NCI-H2227 (cell line): ENCODE results near the gene SGSM1.

Experiments
- DNase-seq: peaks from one replicate; lab custom pipeline; 2025; ENCODE audit not compliant: unreplicated experiment; lab: John Stamatoyannopoulos, UW

Gene SGSM1

DNA sequence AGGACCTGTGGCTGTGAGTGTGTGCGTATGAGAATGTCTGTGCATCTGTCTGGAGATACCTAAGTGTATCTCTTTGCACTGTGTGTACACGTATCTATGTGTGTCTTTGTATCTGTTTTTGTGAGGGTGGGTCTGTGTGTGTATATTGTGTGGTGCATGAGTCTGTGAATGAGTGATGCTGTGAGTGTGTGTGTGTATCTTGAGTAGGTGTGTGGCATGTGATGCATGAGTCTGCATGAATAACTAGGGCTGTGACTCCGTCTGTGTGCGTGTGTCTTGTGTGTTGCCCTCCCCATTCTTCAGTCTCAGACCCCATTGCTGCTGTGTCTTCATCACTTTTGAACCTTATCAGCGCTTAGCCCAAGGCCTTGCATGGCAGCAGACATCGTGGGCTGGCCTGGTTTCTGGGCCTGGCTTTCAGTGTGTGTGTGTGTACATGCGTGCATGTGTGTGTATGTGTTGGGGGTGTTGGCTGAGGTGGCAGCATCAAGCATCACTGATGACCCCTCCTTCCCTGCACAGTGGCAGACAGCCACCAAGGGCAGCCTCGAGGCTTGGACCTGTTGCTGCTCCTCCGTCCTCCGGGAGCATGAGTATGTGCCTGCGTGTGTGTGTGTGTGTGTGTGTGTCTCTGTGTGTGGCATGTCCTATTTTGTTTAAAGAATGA lies 1.4 kb downstream of the SGSM1 start:
- DNase-seq: peak; percentile 51

DNA sequence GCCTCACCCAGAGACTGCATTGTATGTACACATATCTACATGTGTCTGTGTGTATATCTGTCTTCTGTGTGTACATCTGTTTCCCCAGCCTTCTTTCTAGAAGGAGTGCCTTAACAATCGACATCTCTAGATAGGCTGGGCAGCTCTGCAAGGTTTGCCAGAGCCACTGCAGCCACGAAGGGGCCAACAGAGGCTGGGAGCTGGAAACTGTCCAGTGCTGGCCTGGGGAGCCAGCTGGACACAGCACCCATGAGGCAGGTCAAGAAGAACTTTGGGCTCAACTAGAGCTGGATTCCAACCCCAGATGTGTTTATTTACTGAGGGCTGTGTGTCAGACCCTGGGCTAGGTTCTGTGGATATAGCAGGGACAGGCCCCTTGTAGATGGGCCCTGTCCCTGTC lies 3.3 kb downstream of the SGSM1 start:
- DNase-seq: no peak

DNA sequence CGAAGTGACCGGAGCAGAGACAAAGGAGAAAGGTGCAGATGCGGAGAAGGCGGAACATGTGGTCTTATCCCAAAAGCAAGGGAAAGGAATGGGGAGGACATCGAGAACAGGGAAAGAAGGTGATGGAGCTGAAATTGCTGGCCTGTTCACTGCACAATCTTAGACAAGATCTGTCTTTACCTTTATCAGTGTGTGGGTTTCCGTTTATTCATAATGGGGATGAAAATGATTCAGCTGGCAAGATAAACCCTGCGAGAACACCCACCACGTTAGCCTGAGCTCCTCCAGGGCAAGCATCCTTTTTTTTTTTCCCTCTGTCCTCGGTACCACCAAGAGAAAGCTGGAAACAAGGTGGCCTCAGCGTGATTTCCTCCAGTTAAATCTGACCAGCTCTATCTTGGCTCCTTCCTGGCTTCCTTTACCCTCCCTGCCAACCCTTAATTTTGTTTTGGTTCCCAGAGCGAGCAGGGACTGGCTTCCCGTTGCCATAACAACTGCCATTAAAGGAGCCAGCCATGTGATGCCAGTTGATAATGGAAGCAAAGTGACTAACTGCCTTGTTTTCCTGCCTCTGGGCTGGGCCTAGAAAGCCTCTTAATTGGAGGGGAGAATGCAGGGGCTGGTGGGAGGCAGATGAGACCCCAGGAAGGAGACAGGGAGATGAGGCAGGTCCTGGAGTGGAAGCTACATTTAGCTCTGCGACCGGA lies 4.2 kb downstream of the SGSM1 start:
- DNase-seq: peak; percentile 84

DNA sequence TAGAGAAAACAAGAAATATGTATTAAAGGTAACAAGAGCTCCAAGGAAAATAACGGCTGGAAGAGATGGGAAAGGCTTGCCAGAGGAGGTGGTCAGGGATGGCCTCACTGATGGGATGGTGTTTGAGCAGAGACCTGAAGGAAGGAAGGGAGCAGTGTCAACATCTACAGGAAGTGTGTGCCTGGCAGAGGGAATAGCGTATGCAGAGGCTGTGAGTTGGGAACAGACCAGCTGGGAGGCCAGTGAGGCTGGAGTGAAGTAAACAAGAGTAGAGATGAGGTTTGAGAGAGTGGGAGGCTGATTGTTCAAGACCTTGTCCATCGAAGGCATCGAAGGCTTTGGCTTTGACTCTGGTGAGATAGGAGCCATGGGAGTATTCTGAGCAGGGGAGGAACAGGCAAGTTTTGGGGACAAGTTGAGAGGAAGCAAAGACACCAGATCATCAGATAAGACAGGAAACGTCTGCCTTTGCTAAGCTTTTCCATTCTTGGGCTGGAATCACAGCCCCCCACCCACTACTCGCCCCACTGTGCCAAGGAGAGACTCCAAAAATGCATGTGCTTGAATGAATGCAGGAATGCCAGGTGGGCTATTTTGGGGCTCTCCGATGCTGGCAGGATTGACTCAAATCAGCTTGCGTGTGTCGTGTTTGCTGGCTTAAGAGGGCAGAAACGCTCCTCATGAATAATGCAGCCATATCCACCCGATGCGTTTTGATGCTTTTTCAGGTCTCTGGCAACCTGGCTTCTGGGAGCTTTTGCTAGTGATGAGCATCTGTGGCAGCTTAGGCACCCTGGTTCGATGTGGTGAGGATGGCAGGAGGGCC lies 7.2 kb downstream of the SGSM1 start:
- no peak for DNase-seq

DNA sequence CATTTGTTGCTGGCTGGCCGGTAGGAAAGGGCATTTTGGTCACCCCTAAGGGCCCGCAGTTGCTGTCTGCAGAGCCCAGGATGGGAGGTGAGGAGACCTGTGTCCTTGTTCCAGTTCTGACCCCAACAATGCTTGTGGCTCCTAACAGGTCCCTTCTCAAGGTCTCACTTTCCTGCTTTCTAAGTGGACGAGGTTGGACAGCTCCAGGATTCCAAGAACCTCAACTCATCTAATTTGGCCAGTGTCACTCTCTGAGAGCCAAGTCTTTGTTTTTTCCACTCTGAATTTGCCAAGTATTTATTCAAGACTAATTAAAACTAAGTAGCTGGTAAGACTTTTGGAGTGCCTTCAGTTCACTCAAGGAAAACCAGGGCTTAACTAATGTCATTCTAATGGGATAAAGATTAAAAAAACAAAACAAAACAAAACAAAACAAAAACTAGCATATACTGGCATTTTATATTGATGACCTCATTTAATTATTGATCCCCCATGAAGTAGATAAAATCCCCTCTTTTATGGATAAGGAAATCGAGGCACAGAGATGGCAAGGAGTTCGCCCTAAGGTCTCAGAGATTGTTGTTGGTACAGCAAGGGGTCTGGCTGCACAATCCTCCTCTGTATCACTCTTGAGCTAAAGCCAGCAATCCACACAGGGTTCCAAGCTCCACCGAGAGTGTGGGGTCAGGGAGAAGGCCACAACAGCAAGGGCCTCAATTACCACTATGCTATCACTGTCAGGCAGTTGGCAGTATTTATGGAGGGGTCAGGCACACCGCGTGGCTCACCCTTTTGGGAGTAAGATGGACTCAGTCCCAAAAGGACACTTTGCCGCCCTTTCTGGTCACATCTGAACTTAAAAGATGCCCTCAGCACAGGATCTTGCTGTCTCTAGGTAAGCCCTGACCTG lies 8.1 kb downstream of the SGSM1 start:
- DNase-seq: no peak

DNA sequence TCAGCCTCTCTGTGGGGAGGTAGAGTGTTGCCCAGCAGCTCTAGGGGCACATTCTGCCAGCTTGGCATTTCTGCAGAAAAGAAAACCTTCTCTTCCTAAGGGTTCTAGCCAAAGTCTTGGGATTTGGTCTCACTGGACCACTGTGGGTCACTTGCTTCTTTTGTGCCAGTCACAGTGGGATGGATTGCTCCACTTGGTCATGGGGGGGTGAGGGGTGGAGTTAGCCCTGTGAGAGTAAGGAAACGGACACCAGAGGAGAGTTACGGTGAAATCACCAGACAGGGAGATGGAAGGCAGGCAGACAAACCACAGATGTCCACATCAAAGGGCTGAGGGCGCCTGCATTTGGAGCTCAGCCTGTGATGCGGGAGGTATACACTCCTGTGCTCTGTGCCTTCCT lies 10.8 kb downstream of the SGSM1 start:
- no peak for DNase-seq

DNA sequence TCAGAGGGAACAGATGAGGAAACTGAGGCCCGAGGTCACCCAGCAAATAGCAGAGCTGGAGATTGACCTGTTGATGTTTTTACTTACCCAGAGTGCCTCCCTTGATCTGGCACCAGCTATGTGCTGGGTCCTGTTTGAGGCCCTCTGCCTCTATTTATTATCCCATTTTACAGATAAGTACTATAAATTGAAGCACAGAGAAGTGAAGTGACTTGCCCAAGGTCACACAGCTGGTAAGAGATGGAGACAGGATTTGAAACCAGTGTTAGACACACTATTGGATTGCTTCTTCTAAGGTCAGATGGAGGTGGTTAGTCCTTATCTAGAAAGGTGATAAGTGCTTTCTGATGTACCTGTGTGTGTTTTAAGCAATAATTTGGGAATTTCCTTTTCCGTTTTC lies 13.5 kb downstream of the SGSM1 start:
- DNase-seq: no peak

DNA sequence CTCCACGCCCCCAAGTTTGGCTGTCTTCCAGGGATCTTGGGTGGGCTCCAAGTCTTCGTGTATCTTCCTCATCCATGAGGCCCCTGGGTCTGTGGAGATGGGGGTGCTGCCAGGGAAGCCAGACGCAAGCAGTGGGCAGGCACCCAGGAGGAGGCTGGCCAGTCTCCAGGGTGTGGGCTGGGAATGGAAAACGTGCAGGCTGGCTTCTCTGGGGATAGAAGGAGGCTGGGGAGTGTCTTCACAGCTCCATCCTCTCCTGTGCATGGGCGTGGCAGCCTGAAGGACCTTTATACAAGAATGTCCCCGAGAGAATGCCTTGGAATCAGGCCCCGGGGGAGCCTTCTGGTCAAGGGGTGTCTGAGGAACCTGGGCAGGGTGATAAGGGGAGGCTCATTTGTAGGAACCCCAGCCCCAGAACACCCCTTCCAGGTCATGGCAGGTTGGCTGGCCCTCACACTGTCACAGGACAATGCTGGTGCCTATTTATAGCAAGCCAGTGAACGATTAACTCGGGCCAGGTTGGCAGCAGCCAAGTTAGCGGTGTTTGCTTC lies 14.0 kb downstream of the SGSM1 start:
- no peak for DNase-seq

DNA sequence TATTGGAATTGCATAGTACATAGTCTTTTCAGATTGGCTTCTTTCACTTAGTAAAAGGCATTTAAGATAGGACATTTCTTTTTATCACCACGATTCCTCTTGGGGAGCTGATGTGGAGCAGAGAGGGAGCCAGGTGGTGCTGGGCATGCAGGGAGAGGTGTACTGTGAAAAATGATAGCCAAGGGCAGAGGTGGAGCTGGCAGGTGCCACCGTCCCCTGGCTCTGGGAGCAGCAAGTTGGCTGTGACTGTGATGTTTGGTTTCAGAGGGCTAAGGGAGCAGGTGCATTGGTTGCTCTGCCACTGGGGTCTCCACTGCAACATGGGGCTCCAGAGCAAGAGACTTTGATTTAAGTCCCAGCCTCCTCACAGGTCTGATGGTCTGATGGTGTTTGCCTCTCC lies 16.5 kb downstream of the SGSM1 start:
- DNase-seq: no peak

DNA sequence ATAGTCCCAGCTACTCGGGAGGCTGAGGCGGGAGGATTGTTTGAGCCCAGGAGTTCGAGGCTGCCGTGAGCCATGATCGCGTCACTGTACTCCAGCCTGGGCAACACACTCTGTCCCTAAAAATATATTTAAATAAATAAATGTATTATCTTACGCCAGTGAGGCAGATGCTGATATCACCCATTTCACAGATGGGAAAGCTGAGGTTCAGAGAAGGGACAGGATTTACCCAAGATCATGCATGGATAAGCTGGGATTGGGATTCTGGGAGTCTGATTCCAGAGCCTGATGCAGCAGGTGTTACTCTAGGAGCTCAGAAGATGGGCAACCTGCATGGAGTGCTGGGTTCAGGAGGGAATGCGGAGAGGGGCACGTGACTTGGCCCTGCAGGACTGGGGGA lies 17.8 kb downstream of the SGSM1 start:
- no peak for DNase-seq

DNA sequence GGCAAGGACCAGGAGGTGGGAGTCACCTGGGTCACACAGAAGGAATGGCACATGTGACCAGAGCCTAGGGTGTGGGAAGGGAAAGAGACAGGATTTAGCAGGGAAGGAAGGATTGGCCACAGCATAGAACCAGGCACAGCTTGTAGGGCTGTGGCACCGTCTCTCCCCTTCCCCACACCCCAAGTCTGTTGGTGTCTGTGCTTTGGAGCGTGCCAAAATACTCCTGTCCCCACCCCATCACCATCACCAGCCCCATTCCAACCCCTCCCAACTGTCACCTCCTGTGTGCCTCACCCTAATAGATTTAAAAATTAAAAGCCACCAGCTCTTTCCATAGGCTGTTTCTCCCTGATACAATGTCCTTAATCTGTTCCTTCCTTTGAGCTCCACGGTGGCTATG lies 18.2 kb downstream of the SGSM1 start:
- DNase-seq: no peak

DNA sequence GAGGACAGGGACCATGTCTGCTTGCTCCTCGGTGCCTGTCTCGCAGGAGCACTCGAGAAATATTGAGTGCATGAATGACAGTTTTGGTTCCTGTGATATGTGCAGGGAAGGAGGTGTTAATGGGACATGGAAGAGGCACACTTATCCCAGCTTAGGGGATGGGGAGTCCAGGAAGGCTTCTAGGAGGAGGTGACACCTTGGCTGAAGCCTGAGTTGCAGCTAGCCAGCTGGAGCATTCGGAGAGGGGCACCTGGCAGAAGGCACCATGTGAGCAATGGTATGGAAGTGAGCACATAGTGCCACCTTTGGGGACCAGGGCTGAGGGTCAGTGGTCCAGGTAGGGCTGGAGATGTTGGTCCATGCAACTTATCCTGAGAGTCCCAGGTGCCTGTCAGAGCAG lies 18.9 kb downstream of the SGSM1 start:
- no peak for DNase-seq

DNA sequence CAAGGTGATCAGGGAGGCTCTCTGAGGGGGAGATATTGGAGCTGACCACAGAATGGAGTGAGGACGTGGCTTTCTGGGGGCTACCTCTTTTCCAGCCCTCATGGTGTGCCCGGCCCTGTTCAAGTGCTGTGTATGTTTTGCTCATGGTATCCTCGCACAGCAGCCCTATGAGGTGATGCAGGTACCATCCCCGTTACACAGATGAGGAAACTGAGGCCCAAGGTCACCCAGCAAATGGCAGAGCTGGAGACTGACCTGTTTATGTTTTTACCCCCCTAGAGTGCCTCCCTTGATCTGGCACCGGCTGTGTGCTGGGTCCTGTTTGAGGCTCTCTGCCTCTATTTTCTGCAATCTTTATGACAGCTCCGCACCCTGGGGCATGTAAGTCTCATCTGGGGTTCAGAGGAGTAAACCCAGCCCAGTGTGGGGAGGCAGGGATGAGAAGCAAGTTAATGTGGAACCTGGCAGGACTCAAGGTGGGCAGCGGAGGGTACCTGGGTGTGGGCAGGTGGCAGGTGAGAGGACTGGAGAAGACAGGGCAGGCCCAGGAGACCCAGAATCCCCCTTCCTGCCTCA lies 20.8 kb downstream of the SGSM1 start:
- no peak for DNase-seq

DNA sequence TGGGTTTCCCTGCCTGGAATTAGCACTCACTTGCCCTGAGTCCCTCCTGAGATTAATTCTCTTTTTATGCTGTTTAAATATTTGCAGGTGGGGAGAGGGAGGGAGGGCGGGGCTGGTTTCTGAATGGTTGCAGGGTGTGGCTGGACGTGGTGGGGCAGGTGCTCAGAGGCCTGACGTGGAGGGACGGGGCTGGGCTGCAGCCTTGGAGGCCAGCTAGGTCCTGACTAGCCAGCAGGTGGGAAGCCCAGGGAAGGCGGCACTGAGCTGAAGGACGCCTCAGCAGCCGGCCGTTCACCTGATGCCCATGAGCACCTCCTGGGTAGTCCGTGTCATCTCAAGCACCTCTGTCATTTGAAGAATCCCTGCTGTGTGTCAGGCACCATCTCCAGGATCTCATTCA lies 21.3 kb downstream of the SGSM1 start:
- DNase-seq: no peak

DNA sequence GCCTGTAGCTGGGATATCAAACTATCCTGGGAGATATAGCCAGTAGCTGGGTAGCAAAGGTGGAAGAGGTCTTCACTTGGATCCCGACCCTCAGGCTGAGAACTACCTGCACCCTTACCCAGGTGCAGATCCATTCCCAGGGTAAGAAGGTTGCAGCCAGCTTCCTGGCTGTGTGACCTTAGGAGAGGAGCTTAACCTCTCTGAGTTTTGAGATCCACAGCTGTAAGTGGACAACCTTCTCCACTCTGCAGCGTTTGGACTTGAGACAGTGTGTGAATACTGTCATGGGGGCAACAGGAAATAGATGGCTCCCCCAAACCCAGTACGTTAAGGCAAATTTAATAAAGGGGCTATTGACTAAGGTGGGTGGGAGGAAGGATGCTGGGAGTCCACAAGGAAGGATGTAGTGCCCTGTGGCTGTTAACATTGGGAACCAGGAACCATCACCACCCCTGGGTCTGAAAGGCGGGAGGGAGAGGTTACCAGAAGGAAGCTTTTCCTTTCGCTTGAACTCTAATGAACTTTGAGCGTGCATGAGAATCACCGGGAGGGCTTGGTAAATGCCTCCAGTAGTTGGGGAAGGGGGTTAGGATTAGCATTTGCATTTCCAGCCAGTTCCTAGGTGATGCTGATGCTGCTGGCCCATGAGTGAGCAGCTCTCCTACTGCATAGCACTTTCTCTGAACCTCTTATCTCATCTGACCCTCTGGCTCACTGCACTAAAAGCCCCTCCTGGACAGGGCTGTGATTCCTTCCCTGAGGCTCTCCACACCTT lies 24.4 kb downstream of the SGSM1 start:
- no peak for DNase-seq

DNA sequence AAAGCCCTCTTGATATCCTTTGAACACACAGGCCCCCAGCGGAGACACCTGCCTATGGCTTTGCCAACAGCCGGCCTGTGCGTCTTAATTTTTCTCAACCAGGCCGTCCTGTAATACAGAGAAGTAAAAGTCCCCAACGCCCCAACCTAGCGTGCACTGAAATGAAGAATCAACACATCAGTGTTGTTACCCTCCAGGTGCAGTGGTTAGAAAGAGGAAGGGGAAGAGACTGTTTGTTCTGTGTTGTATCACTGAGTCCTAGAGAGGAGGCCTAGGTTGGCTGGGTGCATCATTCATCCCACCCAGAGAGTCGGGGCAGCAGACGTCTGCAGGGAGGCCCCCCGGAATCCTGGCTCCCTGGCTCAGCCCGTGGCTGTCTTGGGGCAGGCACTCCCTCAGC lies 25.7 kb downstream of the SGSM1 start:
- DNase-seq: no peak

DNA sequence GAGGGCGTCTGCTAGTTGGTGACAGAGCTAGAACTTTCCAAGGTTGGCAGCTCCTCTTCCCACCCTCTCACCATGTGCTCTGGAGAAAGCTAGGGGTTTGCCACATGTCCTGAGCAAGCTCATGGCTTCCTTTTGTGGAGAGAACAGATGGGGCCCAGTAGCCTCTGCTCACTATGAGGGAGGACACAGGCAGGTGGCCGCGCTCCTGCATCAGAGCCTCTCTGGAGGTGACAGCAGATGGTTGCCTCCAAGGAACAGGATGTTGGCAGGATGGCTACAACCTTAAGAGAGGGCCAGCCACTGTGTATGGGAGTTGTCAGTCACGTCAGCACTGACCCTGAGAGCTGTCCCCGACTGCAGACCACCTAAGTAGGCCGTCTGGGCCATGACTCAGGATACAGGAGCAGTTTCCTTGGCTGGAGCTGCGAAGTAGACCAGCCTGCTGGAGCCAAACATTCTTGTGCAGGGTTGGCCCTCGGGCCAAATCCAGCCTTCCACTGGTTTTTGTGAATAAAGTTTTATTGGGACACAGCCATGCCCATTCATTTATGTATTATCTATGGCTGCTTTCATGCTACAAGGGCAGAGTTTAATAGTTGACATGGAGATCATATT lies 28.0 kb downstream of the SGSM1 start:
- no peak for DNase-seq

DNA sequence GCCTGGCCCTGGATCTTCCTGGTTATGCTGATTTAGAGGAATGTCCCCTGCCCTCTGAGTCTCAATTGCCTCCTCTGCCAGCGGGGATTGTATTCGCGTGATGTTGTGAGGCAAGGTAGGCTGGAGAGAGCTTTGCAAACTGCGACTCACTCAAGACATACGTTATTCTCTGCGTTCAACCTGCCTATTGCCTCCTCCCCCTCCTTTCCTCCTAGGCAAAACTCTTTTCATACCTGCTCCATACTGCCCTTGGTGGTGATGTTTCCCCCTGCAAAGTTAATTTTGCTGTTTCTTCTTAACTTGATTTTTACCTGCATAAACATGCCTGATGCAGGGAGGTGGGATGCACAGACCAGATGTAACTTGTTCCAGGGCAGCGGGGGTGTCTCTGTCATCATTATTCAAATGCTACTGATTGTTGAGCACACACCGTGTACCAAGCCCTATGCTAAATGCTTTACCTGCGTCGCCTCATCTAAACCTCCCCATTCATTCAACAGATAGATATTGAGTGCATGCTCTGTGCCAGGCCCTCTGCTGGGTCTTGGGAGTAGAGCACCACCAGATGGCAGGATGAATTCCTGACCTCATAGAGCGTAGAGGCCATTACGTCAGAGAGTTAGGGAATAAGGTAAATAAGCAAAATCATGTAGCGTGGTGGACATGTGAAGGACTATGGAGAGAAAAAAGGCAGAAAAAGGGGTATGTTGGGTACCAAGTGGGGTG lies 29.0 kb downstream of the SGSM1 start:
- peak; percentile 13 for DNase-seq

DNA sequence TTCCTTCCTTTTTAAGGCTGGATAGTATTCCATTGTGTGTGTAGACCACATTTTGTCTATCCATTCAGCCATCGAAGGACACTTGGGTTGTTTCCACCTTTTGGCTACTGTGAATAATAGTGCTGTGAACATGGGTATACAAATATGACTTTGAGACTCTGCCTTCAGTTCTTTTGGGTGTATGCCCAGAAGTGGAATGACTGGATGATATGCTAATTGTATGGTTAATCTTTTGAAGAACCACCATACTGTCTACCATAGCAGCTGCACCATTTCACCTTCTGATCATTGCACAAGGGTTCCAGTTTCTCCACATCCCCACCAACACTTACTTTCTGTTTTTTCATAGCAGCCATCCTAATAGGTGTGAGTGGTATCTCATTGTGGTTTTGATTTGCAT lies 30.3 kb downstream of the SGSM1 start:
- no peak for DNase-seq
